K562 (cell line): ENCODE results near the gene DIS3L2. TPM values are rescaled to one million over a fixed set of nuclear protein-coding genes. Genes with fewer than 3 reads are reported as not detected.
"Not testable (repeated sequence)": the region's sequence is repeated elsewhere in the genome, so short reads cannot be mapped to it uniquely, and the experiment has no call there.

Experiments used
- ATAC-seq: fragments of 200-7000 bp; cut with Tn5 transposase; 3 replicates; pipeline ENCODE4 v1.9.1; 2020; ENCODE audit warnings: moderate library complexity
- BruUV-seq: library from RNA; stranded (reverse); fragments of 400-500 nt; replicated peaks from 2 replicates; lab custom pipeline; 2021; lab: Mats Ljungman, UMichigan
- CTCF ChIA-PET: fragments of 300-600 bp; formaldehyde crosslinking; extraction: SDS; loops from one replicate; lab custom pipeline; 2021; ENCODE audit warnings: low intra/inter-chr PET ratio; lab: Yijun Ruan, JAX
- POLR2A ChIA-PET: fragments of 300-600, 350-650 bp; sonication (Branson Sonifier 250); formaldehyde crosslinking; extraction: SDS; loops from one replicate; lab custom pipeline; 2021; ENCODE audit warnings: antibody characterized with exemption, inconsistent platforms; lab: Yijun Ruan, JAX
- DNase-seq, 4 experiments: peaks; one replicate each; pipeline versions ENCODE4 v3.0.0 to v3.0.0-alpha.2; 2011 to 2018; ENCODE audit warnings: low spot score in 3 of 4, mixed read lengths in 3 of 4; ENCODE audit errors: extremely low read depth in 1 of 4
- FAIRE-seq: peaks from 2 replicates; lab custom pipeline; 2011; peaks lifted over from hg19 to GRCh38; lab: Jason Lieb, UNC
- H2AFZ ChIP-seq: 2 replicates; pipeline ENCODE4 v1.6.0; 2011; ENCODE audit warnings: low read depth, low read length, control low read depth, inconsistent platforms
- H3K27ac ChIP-seq: fragments of 200-600 bp; 3 replicates; pipeline ENCODE4 v1.8.0; 2011; ENCODE audit warnings: low read depth, mild to moderate bottlenecking, control low read depth, inconsistent platforms, low read length, moderate library complexity, mixed read lengths; ENCODE audit errors: extremely low read depth
- H3K27me3 ChIP-seq, 2 experiments: fragments of 300-600 bp in 1 of 2; 2 replicates in 1 of 2; 3 replicates in 1 of 2; pipeline versions ENCODE4 v1.6.0 to v1.8.0; 2011; ENCODE audit warnings: inconsistent platforms in 2 of 2, low read length in 2 of 2, mild to moderate bottlenecking in 1 of 2, mixed read lengths in 1 of 2, moderate library complexity in 1 of 2; ENCODE audit not compliant: control insufficient read depth in 2 of 2, insufficient read depth in 2 of 2
- H3K36me3 ChIP-seq: fragments of 300-600 bp; 3 replicates; pipeline ENCODE4 v1.8.0; 2011; ENCODE audit warnings: mild to moderate bottlenecking, low read length, inconsistent platforms; ENCODE audit not compliant: control insufficient read depth, insufficient read depth
- H3K4me1 ChIP-seq, 2 experiments: fragments of 200-600 bp in 1 of 2; replicated peaks in 1 of 2; 2 replicates in 1 of 2; 3 replicates in 1 of 2; pipeline versions ENCODE4 v1.5.1 to v1.8.0; 2011; ENCODE audit warnings: inconsistent platforms in 2 of 2, low read length in 2 of 2, mild to moderate bottlenecking in 1 of 2, mixed read lengths in 1 of 2, moderate library complexity in 1 of 2; ENCODE audit not compliant: control insufficient read depth in 2 of 2, insufficient read depth in 2 of 2
- H3K4me2 ChIP-seq: 2 replicates; pipeline ENCODE4 v1.6.1; 2011; ENCODE audit warnings: low read length, control low read depth, inconsistent platforms, mixed read lengths; ENCODE audit not compliant: insufficient read depth
- H3K4me3 ChIP-seq: fragments of 200-600 bp; sonication (generic), shearing (Covaris generic); 2 replicates; pipeline ENCODE4 v1.5.1; 2016; ENCODE audit warnings: control low read depth, inconsistent platforms
- H3K79me2 ChIP-seq: fragments of 200-600 bp; 3 replicates; pipeline ENCODE4 v1.8.0; 2011; ENCODE audit warnings: low read length, inconsistent platforms; ENCODE audit not compliant: control insufficient read depth, insufficient read depth
- H3K9ac ChIP-seq, 2 experiments: 2 replicates each; pipeline versions ENCODE4 v1.6.0 to v1.6.1; 2011; ENCODE audit warnings: low read depth in 2 of 2, low read length in 2 of 2, control low read depth in 1 of 2, inconsistent platforms in 1 of 2, mild to moderate bottlenecking in 1 of 2, mixed read lengths in 1 of 2; ENCODE audit not compliant: insufficient read depth in 1 of 2
- H3K9me1 ChIP-seq: one replicate; pipeline ENCODE4 v1.6.0; 2011; ENCODE audit warnings: inconsistent platforms, mild to moderate bottlenecking, low read length, moderate library complexity; ENCODE audit not compliant: control insufficient read depth, insufficient read depth
- H3K9me3 ChIP-seq: replicated peaks from 2 replicates; pipeline ENCODE4 v1.5.1; 2011; ENCODE audit warnings: low read depth, low read length, inconsistent platforms; ENCODE audit not compliant: control insufficient read depth, insufficient read depth
- H4K20me1 ChIP-seq: replicated peaks from 2 replicates; pipeline ENCODE4 v1.6.1; 2011; ENCODE audit warnings: low read length, inconsistent platforms, mixed read lengths; ENCODE audit not compliant: control insufficient read depth, insufficient read depth
- ARID3A ChIP-seq: IDR thresholded peaks from 2 replicates; pipeline ENCODE4 v1.6.1; 2012; ENCODE audit warnings: low read depth, low read length, improper control_type of control experiment, borderline replicate concordance
- MBD1 ChIP-seq: fragments of 250-450 bp; sonication (Bioruptor Pico); IDR thresholded peaks from 2 replicates; pipeline ENCODE4 v1.8.0; 2022; ENCODE audit warnings: inconsistent platforms
- SUPT5H ChIP-seq: fragments of 450-650 bp; IDR thresholded peaks from 2 replicates; pipeline ENCODE4 v1.6.1; 2016
- WGBS: fragments of 100-300 bp; shearing (Covaris generic); methylation state at CpG from one replicate; pipeline ENCODE4 v1.1.6; 2016; ENCODE audit warnings: low coverage, mixed read lengths; ENCODE audit not compliant: insufficient coverage; ENCODE audit errors: missing lambda C conversion rate; 5-methylcytosine and 5-hydroxymethylcytosine counted together
- in situ Hi-C: fragments of 300-500 bp; cut with MboI; formaldehyde crosslinking; loops from 4 replicates; pipeline ENCODE4 v1.15.0; 2018; ENCODE audit warnings: inconsistent platforms, mixed read lengths
- intact Hi-C: fragments of 100-400 bp; cut with micrococcal nuclease; formaldehyde crosslinking; loops from 2 replicates; pipeline ENCODE4 v1.14.2; 2022
- polyA plus RNA-seq, 8 experiments: library from polyadenylated mRNA; depleted of rRNA in 4 of 8; stranded (reverse) in 5 of 8; unstranded in 3 of 8; fragments of >200 nt; fragmentation: Nextera tagmentation in 2 of 8; fragmentation: Illumina TruSeq in 1 of 8; extraction: Ambion mirVana in 2 of 8; extraction: Trizol in 1 of 8; gene quantifications; 2 replicates each; pipeline versions ENCODE4 v1.2.1 to v1.2.3, GENCODE V29; 2011 to 2014; ENCODE audit warnings: inconsistent platforms in 1 of 8, missing spikeins in 1 of 8
- total RNA-seq, 7 experiments: library from RNA; depleted of rRNA in 6 of 7; stranded (reverse); fragments of >200 nt in 6 of 7; fragmentation: Illumina TruSeq in 2 of 7; extraction: Trizol in 2 of 7; gene quantifications; 2 replicates each; pipeline versions ENCODE4 v1.2.1 to v1.2.3, GENCODE V29; 2011 to 2021; ENCODE audit warnings: low replicate concordance in 1 of 7

DIS3L2 gene
- total and polyA plus RNA-seq, 9 of the 15 experiments (the other 6 are each of a cell fraction or from before 2014, with no cell fraction given): 1.5 to 19.2 (median 11.2) TPM

DNA sequence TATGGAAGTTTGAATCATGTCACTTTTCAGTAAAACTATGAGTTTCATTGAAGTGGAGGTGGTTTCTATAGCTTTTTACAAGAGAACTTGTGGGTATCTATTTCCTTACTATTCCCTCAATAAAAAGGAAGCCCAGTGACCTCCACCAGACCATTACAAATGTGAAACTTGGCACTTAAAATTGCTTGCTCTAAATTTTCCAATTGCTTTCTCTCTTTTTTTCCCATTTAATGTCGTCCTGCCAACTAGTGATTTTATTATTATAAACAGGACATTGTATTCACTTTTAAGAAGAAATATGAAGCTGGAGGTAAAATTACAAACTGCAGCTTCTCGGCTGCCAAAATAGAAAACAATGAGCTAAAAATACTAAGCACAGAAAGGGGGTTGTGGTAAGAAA lies 208.9 kb downstream of the DIS3L2 start (continued):
- TF ChIP-seq MBD1 (CRISPR knock-in tag) (no peak), SUPT5H (no peak)
- TF ChIP-seq, all 486 proteins: peak for 0

DNA sequence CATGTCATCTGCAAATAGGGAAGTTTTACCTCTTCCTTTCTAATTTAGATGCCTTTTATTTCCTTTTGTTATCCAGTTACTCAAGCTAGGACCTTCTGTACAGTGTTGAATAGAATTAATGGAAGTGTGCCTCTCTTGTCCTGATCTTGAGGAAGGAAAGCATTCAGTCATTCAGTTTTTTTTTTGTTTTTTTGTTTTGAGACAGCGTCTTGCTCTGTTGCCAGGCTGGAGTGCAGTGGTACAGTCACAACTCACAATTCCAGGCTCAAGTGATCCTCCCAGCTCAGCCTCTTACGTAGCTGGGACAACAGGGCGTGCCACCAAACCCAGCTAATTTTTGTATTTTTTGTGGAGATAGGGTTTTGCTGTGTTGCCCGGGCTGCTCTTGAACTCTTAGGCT lies 213.1 kb downstream of the DIS3L2 start:
- no peak overlapping the region for H3K4me2 ChIP-seq
- H3K9me3 ChIP-seq: no peaks in the 10 kb centered on the region
- H3K36me3 ChIP-seq: no peaks in the 10 kb centered on the region
- H3K27ac ChIP-seq: no peak overlapping the region
- no peaks in the 10 kb centered on the region for H4K20me1 ChIP-seq
- H3K9me1 ChIP-seq: no peaks in the 10 kb centered on the region
- no peak for TF ChIP-seq ARID3A
- in situ Hi-C loops: no loop called here
- BruUV-seq: no TSS peak
- FAIRE-seq (no peak), ATAC-seq (no peak), DNase-seq (no peak)
- H3K9ac ChIP-seq: no peak overlapping the region
- H3K79me2 ChIP-seq: no peaks in the 10 kb centered on the region
- ChIA-PET POLR2A (interaction anchor here (0.6 kb wide), 1 partner anchor 8 kb away, joined by 3 read pairs; no protein-coding TSS in a partner anchor), CTCF (no interaction called here)
- H3K4me3 ChIP-seq: no peak overlapping the region
- intact Hi-C loops: no loop called here
- no peaks in the 10 kb centered on the region for H3K4me1 ChIP-seq
- no peak overlapping the region for H2AFZ ChIP-seq
- no peaks in the 10 kb centered on the region for H3K27me3 ChIP-seq
- WGBS: 60% methylated on average over 3 of the region's 4 CpGs

DNA sequence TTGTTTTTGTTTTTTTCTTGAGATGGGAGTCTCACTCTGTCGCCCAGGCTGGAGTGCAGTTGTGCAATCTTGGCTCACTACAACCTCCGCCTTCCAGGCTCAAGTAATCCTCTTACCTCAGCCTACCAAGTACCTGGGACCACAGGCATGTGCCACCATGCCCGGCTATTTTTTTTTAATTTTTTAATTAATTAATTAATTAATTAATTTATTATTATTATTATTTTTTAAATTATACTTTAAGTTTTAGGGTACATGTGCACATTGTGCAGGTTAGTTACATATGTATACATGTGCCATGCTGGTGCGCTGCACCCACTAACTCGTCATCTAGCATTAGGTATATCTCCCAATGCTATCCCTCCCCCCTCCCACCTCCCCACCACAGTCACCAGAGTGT lies 215.1 kb downstream of the DIS3L2 start:
- CTCF ChIA-PET, intact Hi-C loops: not testable (repeated sequence)

More for the DNA sequence above, 215.1 kb downstream of the DIS3L2 start:
- DNase-seq, H3K4me3 ChIP-seq, ATAC-seq, H3K9me3 ChIP-seq, POLR2A ChIA-PET, H3K27ac ChIP-seq, H3K27me3 ChIP-seq, in situ Hi-C loops, H3K9ac ChIP-seq, H3K4me2 ChIP-seq, H3K9me1 ChIP-seq, H2AFZ ChIP-seq, BruUV-seq, H3K79me2 ChIP-seq, H4K20me1 ChIP-seq, H3K4me1 ChIP-seq, FAIRE-seq, H3K36me3 ChIP-seq: not testable (repeated sequence)
- 72% methylated on average over 3 of the region's 5 CpGs for WGBS
